T-helper 22 cell (primary cell): ENCODE results near the gene CSKMT.
A peak's percentile ranks its signal among the peaks of the same experiment; 100 is the strongest.
"Not testable (repeated sequence)": the region's sequence is repeated elsewhere in the genome, so short reads cannot be mapped to it uniquely, and the experiment has no call there.

ENCODE experiments used
- DNase-seq: peaks from one replicate; pipeline ENCODE4 v3.0.0-alpha.2; 2020; ENCODE audit warnings: low read depth

Gene CSKMT, protein sequence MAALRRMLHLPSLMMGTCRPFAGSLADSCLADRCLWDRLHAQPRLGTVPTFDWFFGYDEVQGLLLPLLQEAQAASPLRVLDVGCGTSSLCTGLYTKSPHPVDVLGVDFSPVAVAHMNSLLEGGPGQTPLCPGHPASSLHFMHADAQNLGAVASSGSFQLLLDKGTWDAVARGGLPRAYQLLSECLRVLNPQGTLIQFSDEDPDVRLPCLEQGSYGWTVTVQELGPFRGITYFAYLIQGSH

DNA sequence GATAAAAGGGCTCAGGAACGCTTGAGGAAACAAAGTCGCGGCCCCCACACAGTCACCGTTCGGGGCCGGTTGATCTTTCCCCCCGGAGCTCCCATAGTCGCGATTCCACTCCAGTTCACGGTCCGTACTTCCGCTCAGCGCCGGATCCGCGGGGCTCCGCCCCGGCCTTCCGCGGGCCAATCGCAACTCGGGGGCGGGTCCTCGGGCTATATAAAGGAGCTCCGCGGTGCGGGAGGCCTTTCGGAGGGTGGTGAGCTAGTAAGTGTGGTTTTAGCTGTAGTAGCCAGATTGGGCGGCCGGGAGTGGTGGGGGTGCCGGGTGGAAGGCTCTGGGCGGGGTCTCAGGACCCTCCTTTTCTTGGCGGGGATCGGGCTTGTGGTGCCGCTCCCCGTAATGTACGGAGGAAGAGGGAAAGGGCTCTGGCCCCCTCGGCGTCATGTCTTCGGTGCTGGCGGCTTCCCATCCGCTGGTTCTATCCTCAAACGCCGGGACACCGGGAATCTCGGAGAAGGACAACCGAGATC is at the start of gene CSKMT, which contains the start of gene C11orf98:
CSKMT (plus strand) TSS at position 238 of the 524 bp plus-strand sequence. CDS start 568 bp downstream, outside the sequence.
C11orf98 (minus strand) TSS at position 136 of the 524 bp plus-strand sequence; CDS start at position 95, 41 bp downstream.
- peak; percentile 88 for DNase-seq

DNA sequence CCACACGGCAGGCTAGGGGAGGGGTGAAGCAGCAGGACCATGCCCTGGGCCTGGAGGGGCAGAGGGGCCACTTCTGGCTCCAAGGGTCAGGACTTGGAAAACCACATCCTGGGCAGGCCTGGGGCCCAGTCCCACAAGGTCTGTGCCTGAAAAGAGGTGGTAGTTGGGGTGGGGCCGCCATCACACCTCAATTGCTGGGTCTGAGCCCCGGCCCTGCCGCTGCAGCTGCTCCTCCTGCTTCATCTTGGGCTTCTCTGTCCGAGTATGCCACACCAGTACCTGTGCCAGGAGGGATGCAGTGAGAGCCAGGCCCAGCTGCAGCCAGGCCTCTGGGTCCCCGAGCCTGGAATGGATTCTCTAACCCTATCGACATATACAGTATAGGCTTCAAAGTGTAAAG is 49.6 kb upstream of the CSKMT start:
- DNase-seq = no peak

DNA sequence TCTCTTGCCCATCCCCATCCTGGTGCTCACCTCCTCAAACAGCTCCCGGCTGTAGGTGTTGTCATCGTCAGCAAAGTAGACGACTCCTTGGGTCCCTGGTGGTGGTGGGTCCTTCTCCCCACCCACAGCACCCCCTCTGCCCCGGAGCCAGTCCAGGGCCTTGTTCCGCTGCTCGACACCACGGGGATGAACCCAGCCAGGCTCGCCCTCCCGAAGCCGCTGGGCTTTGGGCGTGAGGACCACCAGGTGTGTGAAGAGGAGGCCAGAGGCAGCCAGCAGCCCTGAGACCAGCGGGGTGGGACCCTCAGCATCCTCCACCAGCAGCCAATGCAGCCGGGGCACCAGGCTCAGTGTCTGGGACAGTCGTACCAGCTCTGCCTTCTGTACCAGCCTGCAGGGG is 48.2 kb upstream of the CSKMT start:
- not testable (repeated sequence) for DNase-seq

DNA sequence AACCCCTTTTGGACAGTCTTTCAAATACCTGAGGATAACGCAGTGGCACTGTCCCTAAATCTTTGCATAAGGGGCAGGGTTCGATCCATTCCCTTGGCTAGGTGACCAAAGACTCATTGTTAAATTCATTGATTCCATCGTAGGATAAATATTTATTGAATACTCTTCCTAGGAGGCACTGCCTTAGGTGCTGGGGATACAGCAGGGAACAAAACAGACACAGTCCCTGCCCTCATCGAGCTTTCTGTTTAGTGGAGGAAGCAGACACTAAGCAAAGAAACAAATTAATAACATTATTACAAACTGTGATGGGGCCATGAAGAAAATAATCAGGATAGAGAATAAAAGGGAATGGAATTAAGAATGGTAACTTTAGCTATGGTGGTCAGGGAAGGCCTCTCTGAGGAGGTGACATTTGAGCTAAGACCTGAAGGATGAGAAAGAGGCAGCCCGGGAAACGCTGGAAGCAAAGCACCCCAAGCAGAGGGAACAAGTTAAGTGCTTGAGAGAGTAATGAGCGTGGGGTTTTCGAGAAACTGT is 44.0 kb upstream of the CSKMT start:
- DNase-seq = no peak

DNA sequence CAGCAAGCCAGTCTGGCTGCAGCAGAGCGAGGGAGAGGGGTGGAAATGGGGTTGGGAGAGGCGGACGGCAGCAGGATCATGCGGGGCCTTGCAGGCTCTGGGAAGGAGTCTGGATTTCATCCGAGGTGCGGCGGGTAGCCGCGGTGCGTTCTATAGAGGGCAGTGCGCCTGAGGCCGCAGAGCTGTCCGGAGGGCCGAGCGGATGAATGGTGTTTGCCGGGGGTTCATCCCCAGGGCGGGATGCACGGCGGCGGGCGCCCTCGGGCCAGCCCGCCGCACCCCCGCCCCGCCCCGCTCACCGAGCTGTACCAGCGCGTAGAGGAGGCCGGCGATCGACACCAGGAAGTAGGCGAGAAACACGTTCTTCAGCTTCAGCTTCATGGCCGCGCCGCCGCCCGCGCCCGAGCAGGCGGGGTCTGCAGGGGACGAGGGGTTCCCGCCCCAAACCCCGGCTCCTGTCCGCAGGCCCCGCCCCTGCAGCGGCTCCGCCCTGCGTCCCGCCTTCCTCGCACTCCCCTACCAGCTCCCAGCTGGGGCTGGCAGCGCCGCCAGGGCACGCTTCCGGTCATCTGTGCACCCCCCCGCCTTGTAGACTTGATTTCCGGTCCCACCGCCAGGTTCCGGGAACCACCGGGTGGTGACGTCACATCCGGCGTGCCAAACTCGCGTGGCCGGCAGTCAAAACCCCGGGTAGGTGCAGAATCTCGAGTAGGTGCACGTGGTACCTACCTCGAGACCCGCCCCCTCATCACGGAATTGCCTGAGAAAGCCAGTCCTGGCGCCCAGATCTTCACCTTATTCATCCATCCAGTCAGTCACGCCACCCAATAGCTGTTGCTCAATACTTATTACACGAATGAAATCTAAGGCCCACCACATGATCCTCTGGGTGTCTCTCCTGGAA is 43.3 kb upstream of the CSKMT start, which contains the start of gene B3GAT3:
B3GAT3 (minus strand) TSS at position 420 of the 904 bp plus-strand sequence; CDS start at position 381, 39 bp downstream.
- peak; percentile 97 for DNase-seq

DNA sequence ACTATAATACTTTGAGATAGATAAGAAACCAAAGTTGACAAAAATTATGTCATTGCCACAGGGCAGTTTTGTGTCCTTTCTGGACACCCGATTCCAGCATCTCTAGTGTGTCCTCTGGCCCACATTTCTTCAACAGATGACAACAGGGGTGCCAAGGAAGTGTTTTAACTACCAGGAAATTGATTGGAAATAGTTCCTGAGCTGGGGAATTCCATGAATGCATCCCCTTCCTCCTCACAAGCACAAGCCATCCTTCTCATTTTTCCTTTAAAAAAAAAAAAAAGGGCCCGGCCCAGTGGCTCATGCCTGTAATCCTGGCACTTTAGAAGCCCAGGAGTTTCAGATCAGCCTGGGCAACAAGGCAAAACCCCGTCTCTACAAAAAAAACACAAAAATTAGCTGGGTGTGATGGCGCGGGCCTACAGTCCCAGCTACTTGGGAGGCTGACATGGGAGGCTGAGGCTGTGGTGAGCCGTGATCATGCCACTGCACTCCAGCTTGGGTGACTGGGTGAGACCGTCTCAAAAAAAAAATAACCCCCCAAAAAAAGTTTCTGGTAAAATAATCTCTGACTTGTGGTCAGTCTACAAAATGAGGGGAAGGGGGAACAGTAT is 42.5 kb upstream of the CSKMT start:
- no peak for DNase-seq

DNA sequence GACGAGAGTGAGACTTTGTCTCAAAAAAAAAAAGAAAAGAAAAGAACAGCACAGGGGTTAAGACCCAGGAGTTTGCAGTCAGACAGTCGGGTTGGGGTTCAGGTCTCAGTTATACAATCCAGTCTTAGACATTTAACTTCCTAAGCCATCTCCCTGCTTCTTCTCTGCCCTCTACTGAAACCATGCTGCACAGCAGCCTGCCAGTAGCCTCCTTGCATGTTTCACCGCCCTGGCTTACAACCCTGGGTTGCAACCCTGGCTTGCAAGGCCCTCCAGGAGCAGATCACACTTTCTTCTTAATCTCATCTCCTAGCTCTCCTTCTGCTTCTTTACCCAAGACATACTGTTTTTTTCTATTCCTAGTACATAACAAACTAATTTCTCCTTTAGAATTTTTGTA is 37.4 kb upstream of the CSKMT start:
- no peak for DNase-seq

DNA sequence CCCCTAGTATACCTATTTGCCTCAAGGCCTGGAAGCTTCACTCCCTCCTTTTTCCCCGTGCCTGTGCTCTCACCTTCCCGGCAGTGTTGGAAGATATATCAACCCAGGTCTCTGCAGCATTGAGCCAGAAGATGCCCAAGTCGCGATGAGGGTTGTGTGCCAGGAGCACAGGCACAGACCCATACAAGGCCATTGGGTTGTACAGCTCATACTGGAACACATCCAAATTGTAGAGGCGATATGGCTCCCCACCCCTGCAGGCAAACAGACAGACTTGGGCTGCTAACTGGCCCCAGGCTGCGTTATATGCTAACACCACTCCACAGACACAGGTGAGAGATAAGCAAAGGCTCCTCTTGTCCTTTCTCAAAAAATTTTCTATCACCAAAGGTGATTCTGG is 32.6 kb upstream of the CSKMT start:
- DNase-seq = no peak

DNA sequence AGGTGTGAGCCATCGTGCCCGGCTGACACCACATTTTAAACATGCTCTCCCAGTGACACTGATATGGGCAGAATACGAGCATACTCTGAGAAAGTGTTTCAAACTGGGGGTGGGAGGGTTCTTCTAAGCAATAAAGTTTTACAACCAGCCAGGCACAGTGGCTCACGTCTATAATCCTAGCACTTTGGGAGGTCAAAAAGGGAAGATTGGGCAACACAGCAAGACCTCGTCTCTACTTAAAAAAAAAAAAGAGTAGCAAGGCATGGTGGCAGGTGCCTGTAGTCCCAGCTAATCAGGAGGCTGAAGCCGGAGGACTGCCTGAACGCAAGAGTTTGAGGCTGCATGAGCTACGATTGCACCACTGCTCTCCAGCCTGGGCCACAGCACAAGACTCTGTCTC is 20.9 kb upstream of the CSKMT start:
- DNase-seq = no peak

DNA sequence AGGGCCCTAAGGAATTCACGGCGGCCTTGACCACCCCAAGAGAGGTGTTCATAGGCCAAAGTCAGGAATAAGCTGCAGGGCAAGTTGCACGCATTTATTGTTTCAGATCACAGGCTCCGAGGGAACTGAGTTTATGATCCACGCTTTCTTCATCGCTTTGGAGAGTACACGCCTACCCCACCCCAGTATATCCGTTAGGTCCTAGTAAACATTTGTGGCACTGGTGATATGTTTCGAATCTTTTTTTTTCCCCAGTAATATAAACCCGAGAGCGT is 19.5 kb upstream of the CSKMT start:
- DNase-seq = no peak

DNA sequence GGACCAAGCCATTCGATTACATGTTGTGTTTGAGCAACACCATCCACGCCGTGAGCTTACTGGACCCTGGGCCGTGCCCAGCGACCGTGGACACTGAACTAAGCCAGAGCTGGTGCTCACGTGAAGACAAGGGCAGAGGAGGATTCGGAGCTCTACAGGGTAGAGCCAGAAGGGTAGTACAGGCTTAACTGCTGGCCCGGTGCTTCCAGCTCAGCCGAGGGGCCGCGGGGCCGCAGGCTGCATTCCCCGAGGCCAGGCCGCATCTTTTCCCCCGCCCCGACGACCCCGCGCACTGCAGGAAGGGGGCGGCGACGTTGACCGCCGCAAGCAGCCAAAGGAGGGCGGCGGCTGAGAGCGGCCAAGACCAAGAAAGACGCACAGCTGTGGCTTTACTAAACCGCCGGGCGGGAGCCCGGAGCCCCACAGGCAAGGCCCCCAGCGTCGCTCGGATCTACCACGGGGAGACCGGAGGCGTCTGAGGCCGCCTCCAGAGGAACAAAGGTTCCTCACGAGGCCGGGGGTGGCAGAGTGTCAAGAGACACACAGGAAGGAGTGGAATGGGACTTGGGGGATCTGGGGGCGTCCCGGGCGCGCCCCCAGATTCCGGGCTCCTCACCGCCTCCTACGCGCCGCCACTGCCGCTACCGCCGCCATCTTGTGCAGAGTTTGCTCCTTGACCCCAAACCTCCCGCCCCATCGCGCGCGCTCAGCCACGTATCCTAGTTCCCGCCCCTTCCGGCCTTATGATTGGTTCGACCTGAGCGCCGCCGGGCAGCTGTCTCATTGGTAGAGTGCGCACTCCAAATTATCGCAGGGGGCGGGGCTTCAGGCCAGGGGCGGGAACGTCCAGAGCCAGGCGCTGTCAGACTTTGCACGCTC is 18.9 kb upstream of the CSKMT start, which contains the start of gene GANAB:
GANAB (minus strand) TSS at position 668 of the 879 bp plus-strand sequence; CDS start at position 654, 14 bp downstream.
- peak; percentile 98 for DNase-seq

DNA sequence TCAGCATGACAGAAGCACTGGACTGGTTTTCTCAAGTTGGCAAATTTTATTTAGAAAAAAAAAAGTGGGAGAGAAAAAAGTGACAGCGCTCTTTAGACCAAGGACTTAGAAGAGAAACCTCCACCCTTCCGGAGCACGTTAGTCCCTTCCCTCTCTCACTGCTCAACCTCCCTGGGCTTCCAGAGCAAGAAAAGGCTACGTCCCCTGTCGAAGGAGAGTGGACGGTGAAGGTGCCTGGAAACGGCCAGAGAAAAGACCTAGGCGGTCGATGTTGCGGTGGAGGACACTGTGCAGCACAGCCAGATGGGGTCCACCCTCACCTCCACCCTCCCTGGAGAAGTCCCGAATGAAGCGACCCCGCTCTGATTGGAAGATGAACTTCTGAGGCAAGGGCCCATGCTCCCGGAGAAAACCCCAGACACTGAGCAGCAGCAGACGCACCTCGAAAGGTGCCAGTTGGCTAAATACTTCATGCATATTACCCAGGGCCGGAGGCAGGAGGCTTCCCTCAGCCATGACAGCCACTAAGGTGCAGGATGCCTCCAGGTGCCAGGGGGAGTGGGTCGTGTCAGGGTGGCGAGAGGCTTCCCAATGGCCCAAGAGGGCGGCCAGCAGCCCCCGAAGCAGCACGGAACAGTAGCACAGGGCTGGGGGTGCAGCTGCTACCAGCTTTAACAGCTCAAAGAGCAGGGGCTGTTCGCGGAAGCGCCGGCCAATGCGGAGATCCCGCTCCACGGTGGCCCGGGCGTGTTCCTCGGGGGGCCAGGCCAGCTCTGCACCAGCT is 18.1 kb upstream of the CSKMT start:
- DNase-seq = no peak

DNA sequence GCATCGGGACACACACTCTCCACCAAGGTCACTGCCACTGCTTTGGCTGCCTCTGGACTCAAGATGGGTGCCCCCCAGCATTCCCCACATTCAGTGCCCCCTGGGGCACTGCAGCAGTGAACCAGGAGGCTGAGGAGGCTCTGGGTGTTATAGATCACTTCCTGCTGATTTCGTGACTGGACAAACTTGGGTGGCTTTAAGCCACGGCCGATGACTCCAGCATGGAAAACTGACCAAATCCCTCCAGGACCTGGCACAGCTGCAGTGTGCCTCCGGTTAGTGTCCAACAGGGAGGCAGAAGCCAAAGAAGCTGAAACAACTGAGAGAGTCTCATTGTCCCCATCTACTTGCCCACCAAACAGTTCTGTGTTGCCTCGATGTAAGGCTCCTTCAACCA is 17.5 kb upstream of the CSKMT start:
- no peak for DNase-seq

DNA sequence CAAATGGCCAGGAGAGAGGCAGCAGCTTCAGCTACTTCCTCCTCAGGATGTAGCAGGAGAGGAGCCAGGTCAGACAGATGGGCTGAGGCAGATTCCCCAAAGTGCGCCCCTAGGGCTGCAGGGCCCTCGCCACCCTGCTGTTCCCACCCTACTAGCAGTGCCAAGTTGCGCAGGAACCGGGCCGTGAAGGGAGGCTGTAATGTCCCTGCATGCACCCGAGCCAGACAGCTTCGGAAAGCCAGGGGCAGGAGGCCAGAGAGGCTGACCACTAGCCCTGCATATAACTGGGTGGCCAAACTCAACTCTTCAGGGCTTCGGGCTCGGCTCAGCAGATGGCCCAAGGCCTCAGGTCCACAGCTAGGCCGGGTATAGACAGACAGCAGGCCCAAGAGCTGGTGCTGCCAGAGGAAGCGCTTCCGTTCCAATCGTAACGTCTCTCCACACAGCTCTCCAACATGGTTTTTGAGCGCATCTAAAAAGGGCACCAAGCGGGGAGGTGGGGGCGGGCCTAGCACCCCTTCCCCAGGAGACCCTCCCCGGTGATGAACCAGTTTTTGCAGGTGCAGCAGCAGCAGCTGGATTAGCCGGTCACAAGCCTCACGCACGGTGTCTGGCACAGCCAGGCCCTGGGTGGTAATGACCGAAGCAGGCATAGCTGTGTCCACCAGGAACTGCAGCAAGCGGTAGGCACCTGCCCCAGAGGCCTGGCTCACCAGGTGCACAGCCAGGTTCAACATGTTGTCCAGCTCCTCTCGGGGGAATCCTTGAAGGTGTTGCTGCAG is 16.7 kb upstream of the CSKMT start:
- no peak for DNase-seq

DNA sequence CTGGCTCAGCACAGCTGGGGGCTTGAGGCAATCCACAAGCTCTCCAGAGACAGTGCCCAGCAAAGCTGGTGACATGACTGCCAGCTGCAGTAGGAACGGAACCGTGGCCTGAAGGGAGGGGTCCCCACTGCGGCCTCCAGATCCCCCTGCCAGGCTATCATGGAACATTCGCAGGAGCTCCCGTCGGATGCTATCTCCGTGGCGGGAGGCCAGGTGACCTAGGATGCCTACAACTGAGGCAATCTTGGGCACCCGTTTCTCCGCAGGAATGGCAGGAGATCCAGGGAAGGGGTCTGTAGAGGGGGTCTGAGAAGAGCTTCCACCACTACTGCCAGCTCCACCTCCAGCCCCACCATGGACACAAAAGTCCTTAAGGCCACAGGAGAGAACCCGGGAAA is 16.1 kb upstream of the CSKMT start:
- no peak for DNase-seq

DNA sequence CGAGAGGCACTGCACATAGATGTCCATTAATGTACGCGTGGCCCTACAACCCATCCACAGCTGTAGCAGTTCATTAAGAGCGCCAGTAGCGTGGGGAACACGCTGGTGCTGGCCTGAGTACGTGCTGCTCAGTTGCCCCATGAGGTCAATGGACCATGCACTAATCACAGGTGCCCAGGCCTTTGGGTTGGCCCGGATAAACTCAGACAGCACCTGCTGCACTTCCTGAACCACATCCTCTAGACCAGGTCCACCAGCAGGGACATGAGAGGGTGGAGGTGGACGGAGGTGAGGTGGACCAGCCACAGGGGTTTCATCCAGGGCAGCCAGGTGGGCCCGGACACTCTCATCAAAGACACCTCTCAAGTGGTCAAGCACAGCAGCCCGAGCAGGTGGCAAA is 15.6 kb upstream of the CSKMT start:
- no peak for DNase-seq

DNA sequence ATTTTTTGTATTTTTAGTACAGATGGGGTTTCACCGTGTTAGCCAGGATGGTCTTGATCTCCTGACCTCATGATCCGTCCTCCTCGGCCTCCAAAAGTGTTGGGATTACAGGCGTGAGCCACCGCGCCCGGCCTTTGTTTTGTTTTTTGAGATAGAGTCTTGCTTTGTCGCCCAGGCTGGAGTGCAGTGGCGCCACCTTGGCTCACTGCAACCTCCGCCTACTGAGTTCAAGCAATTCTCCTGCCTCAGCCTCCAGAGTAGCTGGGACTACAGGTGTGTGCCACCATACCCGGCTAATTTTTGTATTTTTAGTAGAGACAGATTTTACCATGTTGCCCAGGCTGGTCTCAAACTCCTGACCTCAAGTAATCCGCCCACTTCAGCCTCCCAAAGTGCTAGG is 14.8 kb upstream of the CSKMT start:
- DNase-seq = not testable (repeated sequence)

DNA sequence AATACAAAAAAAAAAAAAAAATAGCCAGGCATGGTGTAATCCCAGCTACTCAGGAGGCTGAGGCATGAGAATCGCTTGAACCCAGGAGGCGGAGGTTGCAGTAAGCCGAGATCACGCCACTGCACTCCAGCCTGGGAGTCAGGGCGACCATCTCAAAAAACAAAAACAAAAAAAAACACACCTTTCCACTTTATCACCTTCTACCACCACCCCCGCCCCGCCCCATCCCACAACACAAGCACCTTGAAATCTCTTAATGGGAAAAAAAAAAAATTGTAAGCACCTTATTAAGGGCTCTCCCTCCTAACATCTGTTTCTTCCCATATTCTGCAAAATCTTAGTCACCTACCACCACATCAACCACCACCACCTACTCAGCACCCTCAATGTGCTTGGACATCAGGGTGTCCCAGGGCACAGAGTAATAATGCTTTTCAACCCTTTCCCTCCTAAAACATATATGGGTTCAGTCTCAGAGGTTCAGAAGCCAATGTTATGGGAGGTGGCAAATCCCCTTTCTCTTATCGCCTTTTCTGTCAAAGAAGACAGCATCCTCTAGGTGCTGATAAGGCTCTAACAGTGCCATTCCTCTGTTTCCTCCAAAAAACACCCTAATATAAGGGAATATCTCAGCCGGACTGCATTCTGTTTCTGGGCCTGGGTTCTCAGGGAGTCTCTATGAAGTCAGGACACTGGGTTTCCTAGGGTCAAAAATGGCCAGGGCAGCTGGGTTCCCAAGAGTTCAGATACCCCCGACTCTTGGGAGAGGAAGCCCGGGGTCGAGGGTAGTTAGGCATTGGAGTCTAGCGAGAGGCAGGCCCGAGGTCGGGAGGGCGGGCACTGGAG is 12.7 kb upstream of the CSKMT start:
- peak; percentile 61 for DNase-seq

DNA sequence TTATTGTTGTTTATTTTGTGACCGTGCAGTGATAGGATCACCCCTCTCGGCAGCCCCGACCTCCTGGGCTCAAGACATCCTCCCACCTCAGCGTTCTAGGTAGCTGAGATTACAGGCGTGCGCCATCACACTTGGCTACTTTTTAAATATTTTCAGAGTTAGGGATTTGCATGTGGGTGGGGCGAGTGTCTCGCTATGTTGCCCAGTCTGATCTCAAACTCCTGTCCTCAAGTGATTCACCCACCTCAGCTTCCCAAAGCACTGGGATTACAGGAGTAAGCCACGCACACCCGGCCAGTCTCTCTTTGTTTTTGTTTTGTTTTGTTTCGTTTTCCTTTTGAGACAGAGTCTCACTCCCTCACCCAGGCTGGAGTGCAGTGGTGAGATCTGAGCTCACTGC is 10.8 kb upstream of the CSKMT start:
- no peak for DNase-seq
